PC-3 (cell line): ENCODE data around the gene KRT82.

Source experiments
- CTCF ChIP-seq: fragments of 300-600 bp; sonication (generic); conservative IDR thresholded peaks from 2 replicates; pipeline ENCODE4 v1.5.1; 2017; ENCODE audit warnings: antibody characterized with exemption, low read depth, mild to moderate bottlenecking, low read length
- EZH2 ChIP-seq: fragments of 300-600 bp; sonication (generic); IDR thresholded peaks from one replicate; pipeline ENCODE4 v1.6.1; 2017; ENCODE audit warnings: antibody characterized with exemption, mild to moderate bottlenecking, low read length; ENCODE audit not compliant: unreplicated experiment
- EZH2phosphoT487 ChIP-seq: fragments of 300-600 bp; sonication (generic); IDR thresholded peaks from 2 replicates; pipeline ENCODE4 v1.6.1; 2018; ENCODE audit warnings: mild to moderate bottlenecking, antibody characterized with exemption, low read length, borderline replicate concordance

DNA sequence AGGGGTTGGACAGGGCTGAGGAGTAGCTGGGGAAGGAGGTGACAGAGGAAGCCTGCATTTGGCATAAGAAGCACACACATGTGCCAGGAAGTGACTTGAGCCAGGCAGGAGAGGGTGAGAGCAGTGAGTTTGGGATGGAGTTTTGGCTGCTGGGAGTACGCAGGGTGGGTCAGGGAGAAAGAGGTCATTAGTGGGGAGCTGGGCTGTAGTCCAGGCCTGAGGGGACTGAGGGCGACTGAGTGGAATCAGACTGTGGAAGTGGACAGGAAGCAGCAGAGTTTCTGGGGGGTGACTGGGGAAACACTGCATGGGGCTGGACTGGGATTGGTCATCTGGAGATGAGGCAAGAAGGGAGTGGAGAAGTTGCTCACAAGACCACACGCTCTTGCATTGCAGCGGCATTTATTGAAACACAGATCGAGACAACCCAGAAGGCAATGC lies 46.5 kb downstream of the KRT82 start:
- TF ChIP-seq CTCF: no peak
- TF ChIP-seq EZH2phosphoT487: no peak
- no peak for TF ChIP-seq EZH2
